Activated CD4-positive, alpha-beta memory T cell treated with anti-CD3 and anti-CD28 coated beads, Interleukin-2, amount 10 ng/mL, durations not matched to agents 7 days and 5 days (primary cell): ENCODE data around the gene HOXC9. TPM values are rescaled to one million over a fixed set of nuclear protein-coding genes. Genes with fewer than 3 reads are reported as not detected.

Experiments used
- CTCF ChIA-PET: fragments of 350-600 bp; sonication (Branson Sonifier 250); formaldehyde crosslinking; loops from one replicate; lab custom pipeline; 2021; ENCODE audit warnings: antibody characterized with exemption, inconsistent platforms; lab: Charles Lee
- POLR2A ChIA-PET: fragments of 350-600 bp; sonication (Branson Sonifier 250); formaldehyde crosslinking; loops from one replicate; lab custom pipeline; 2021; ENCODE audit warnings: antibody characterized with exemption; lab: Charles Lee
- DNase-seq: peaks from one replicate; pipeline ENCODE4 v3.0.0-alpha.2; 2020
- H3K27ac Mint-ChIP-seq: one replicate; pipeline ENCODE4 v1.8.0; 2021; ENCODE audit warnings: mild to moderate bottlenecking, mixed read lengths
- H3K27me3 Mint-ChIP-seq: one replicate; pipeline ENCODE4 v1.8.0; 2021; ENCODE audit warnings: mixed read lengths
- H3K36me3 Mint-ChIP-seq: one replicate; pipeline ENCODE4 v1.8.0; 2021; ENCODE audit warnings: low read depth, mixed read lengths
- H3K4me1 Mint-ChIP-seq: one replicate; pipeline ENCODE4 v1.8.0; 2021; ENCODE audit warnings: mixed read lengths
- H3K4me3 Mint-ChIP-seq: one replicate; pipeline ENCODE4 v1.8.0; 2021; ENCODE audit warnings: mild to moderate bottlenecking, mixed read lengths
- H3K9me3 Mint-ChIP-seq: one replicate; pipeline ENCODE4 v1.8.0; 2021; ENCODE audit warnings: mixed read lengths
- total RNA-seq, 2 experiments: library from RNA; stranded (reverse); gene quantifications; one replicate each; pipeline ENCODE4 v1.2.3, GENCODE V29; 2021

HOXC9 gene
- total RNA-seq, 2 experiments from 2014 or later: not detected

DNA sequence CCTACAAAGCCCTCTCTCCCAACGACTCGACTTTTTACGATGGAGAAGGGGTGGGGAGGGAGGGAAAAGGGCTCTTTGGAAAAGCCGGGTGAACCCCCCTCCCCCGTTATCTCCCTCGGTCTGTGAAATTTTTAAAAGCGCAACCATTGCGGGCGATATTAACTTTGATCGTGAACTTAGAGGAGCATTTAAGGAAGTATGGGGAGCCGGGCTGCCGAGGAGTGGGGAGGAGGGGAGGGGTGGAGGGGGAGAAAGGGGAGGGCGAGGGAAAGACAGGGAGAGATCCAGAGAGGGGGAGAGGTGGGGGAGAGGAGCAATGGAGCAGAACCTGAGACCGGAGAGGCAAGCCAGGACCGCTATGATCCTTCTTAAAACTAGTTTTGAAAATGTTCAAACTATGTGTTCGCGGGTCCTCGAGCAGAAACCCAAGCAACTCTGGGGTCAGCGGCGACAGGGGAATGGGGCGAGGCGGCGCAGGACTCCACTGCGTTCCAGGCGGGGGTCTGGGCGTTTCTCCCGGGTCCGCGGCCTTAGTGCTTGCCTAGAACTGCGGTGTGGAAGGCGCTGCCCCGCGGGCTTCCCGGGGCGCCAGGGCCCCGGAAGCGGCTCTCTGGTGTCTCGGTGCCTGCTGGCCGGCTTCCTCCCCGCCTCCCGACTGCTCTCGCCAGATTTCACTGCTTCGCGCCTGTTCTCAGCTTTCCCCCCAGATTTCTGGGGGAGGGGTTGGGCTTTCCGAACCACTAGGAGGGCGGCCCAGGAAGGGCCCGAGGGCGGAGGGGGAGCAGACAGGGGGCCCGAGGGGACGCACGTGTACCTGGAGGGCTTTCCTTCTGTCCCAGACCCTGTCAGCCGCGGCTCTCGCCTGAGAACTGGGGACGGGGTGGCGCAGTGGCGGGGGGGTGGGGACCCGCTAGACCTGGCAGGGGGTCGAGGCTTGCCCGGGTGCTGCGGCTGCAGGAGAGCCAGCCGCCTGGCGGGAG, 25.6 kb upstream of the HOXC9 start, which contains the start of gene HOTAIR:
Gene HOTAIR, minus strand, starts transcription at position 871 of the 980 bp plus-strand sequence.
- Mint-ChIP-seq H3K27ac (peak within 1 kb of the TSS; percentile 68), H3K4me3 (peak within 1 kb of the TSS; percentile 27)
- CTCF ChIA-PET: no interaction called here

DNA sequence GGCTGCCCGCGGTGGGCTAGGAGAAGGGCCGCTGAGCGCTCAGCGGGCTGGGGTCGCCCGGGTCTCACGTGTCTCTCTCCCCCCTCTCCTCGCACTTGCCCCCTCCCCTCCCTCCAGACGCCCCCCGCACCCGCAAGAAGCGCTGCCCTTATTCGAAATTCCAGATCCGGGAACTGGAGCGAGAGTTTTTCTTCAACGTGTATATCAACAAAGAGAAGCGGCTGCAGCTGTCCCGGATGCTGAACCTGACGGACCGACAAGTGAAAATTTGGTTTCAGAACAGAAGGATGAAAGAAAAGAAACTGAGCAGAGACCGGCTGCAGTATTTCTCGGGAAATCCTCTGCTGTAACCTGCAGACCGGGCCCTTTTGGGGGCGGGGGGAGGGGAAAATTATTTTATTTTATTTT, 24.9 kb upstream of the HOXC9 start:
- CTCF ChIA-PET: no interaction called here
- Mint-ChIP-seq H3K36me3 (peaks cover 12% of the 10 kb centered on the region), H3K27ac (no peak overlapping the region), H3K4me3 (no peak overlapping the region), H3K9me3 (no peaks in the 10 kb centered on the region), H3K4me1 (peaks cover 10% of the 10 kb centered on the region), H3K27me3 (peaks cover 92% of the 10 kb centered on the region)
- POLR2A ChIA-PET: no interaction called here
- DNase-seq: no peak

More for the DNA sequence above, 25.6 kb upstream of the HOXC9 start, which contains the start of gene HOTAIR:
- POLR2A ChIA-PET: no interaction called here
- DNase-seq: no peak
- Mint-ChIP-seq H3K9me3 (no peaks in the 10 kb centered on the region), H3K36me3 (peaks cover 12% of the 10 kb centered on the region), H3K4me1 (peaks cover 10% of the 10 kb centered on the region), H3K27me3 (peaks cover 91% of the 10 kb centered on the region)

DNA sequence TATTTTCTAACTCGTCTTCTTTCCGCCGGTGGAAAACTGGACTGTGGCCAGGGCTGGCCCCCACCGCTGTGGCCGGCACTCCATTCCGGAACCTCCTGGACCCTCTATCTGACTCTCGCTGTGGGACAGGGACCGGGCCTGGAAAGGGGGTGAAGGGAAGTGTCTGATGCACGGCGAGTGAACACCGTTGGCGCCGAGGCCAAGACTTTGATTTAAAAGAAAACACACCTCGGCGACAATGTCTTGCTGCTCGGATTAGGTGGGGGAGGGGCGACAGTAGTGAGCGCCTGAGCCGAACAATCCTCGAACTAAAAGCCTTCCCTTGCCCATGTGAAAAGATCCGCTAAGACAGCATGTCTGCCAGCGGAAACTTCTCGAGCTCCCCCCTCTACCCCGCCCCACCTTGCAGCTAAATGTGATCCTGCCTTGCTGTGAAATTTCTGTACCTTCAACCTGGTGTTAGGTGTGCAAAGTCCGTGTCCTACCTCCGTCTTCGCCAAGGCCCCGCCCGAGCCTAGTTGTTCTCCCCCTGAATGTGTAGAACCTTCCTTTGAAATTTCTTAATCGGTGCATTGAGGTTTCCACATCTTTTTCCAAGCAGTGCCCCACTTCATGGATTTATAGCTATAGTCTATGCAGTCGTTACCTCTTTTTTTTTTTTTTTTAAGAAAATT, 24.3 kb upstream of the HOXC9 start:
- DNase-seq: no peak

DNA sequence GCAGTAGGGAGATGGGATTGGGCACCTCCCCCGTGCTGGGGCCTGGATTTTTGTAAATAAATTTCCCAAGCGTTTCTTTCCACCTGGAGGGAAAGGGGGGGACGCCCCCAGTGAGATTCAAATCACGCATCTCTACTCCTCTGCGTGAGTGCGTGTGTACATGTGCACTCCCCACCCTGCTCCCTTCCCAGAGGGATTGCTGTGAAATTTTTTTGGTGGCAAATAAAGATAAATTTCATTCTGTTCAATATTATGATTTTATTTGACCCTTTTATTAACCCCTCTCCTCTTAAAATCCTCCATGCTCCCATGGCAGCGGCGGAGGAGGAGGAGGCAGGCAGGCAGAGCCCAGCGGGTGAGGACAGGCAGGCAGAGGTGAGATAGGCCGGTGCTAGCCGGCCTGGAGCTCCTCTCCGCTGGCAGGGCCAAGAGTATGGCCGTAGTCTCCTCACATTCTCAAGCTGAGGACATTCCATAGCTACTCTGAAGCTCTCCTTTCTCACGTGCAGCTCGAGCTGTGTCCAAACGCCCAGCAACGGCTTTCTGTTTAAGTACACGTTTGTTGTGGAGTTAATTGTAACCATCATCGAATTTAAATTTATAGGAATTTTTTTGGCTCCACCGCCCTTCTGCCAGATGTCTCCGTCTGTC, 23.7 kb upstream of the HOXC9 start:
- Mint-ChIP-seq H3K27me3 (peaks cover 92% of the 10 kb centered on the region), H3K4me3 (no peak overlapping the region), H3K9me3 (no peaks in the 10 kb centered on the region), H3K4me1 (peaks cover 10% of the 10 kb centered on the region), H3K27ac (no peak overlapping the region), H3K36me3 (peaks cover 12% of the 10 kb centered on the region)
- ChIA-PET CTCF (interaction anchor here (0.7 kb wide), 1 partner anchor 26 kb away, joined by 3 read pairs; no protein-coding TSS in a partner anchor), POLR2A (no interaction called here)
- DNase-seq: no peak

More for the DNA sequence above, 24.3 kb upstream of the HOXC9 start:
- Mint-ChIP-seq H3K27me3 (peaks cover 92% of the 10 kb centered on the region), H3K9me3 (no peaks in the 10 kb centered on the region), H3K4me1 (peaks cover 10% of the 10 kb centered on the region), H3K4me3 (peak overlapping the region; percentile 27), H3K27ac (peak overlapping the region; percentile 68), H3K36me3 (peaks cover 12% of the 10 kb centered on the region)
- POLR2A ChIA-PET: no interaction called here
- CTCF ChIA-PET: no interaction called here

DNA sequence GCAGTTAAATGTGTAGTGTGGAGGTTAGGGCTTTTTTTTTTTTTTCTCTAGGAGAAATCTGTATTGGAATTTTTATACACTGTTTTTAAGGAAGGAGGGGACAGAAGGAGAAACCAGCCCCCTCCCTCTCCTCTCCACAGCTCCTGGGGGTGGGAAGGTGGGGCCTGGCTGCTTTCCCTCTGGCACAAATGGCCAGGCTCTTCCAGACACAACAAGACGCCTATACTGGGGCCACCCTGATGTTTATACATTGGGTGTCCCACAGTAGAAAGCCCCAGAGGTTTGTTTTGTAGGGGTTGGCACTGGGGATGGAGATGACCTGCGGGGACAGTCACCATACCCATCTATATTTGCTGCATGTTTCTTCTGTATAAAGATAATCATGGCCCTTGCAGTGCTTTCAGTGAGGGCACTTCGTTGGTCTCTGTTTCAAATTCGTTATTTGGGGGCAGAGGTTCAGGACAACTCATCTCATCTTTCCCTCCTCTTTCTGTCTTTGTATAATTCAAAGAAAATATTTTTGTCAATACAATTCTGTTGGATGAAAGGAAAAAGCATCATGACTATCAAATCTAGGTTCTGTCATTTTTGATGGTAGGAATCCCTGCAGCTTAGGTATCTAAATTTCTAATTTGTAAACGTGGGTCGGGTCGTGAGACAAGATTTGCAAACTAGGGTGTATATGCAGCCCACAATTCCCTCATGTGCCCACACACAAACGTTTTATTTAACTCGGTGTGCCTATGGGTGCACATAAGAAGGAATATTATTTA, 23.0 kb upstream of the HOXC9 start:
- DNase-seq: no peak
- H3K36me3 Mint-ChIP-seq: peaks cover 12% of the 10 kb centered on the region
- ChIA-PET CTCF (interaction anchor here (0.7 kb wide), 1 partner anchor 26 kb away, joined by 3 read pairs; no protein-coding TSS in a partner anchor), POLR2A (no interaction called here)
- no peaks in the 10 kb centered on the region for H3K9me3 Mint-ChIP-seq
- H3K27ac Mint-ChIP-seq: no peak overlapping the region
- peaks cover 10% of the 10 kb centered on the region for H3K4me1 Mint-ChIP-seq
- H3K4me3 Mint-ChIP-seq: no peak overlapping the region
- peaks cover 92% of the 10 kb centered on the region for H3K27me3 Mint-ChIP-seq

DNA sequence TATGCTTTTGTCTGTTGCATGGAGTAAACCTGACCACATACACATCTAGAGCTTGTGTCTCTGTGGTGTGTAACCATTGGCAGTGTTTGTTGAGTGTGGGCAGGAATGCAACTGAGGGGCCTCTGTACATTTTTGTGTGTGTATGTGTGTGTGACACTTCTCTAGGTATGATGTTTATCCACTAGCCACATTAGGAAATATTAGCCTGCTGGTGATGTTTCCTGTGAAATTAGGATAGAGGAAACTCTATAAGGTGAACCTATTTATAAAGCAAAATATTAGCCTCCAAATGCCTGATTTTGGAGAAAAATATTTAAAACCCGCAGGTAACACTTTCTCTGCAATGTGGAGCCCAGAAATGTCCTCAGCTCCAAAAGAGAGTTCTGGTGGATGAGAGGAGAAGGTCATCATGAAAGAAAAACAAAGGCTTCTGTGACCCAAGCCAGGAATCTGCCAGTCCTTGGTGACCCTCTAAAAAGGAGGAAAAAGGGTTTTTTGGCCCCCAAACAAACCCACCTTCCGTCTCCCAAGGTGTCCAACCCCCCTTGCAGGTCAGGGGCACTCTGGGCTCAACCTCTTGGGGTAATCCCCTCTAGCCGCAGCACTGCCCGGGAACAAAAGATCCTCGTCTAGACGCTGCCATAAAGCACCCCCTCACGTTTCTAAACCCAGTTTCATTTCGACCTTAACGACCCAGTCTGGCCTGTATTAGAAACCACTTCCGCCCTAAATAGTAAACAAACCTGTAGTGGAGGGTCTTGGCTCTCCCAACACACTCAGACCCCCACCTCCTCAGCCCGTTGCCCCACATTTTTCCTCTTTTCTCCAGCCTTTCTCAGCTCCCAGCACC, 22.1 kb upstream of the HOXC9 start:
- no peaks in the 10 kb centered on the region for H3K9me3 Mint-ChIP-seq
- POLR2A ChIA-PET: no interaction called here
- CTCF ChIA-PET: no interaction called here
- H3K4me1 Mint-ChIP-seq: peaks cover 10% of the 10 kb centered on the region
- H3K36me3 Mint-ChIP-seq: peaks cover 12% of the 10 kb centered on the region
- DNase-seq: no peak
- no peak overlapping the region for H3K27ac Mint-ChIP-seq
- H3K27me3 Mint-ChIP-seq: peaks cover 92% of the 10 kb centered on the region
- H3K4me3 Mint-ChIP-seq: no peak overlapping the region

DNA sequence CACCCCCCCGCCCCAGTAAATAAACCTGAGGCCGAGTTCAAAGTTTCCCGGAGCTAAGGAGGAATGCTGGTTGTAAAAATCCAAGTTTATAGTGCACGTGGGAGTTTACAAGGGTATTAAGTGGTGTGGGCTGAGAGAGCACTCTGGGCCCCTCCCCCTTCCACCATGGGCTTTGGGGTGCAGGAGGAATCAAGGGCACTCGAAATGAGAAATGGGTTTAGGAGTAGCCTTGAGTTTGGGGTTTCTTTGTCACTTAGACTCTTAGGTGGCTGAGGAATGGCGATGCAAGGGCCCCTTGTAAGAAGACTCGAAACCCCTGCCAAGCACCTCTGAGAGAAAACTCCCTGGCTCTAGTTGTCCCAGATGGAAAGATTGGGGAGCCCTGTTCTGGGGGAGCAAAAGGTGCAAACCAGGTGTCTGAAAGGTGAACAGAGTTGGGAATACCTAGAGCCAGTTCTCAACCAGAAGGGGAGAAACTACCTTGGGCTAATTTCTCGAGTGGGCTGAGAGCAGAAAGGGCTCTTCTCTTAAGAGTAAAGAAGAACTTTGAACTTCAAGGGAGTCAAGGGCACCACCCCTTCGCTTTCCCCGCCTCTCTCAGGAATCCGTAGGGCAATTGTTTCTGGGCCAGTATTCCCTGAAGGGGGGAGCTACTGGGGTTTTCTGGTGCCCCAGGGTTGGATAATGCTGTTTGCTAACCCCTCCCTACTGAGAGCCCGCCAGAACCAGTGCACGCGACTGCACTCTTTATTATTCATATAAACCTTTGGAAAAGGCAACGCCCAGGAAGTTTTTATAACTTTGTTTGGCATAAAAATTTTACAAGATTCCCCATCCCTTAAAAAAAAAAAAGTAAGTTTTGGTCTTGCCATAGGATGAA, 21.2 kb upstream of the HOXC9 start:
- peaks cover 94% of the 10 kb centered on the region for H3K27me3 Mint-ChIP-seq
- peaks cover 7% of the 10 kb centered on the region for H3K4me1 Mint-ChIP-seq
- ChIA-PET CTCF (no interaction called here), POLR2A (no interaction called here)
- H3K27ac Mint-ChIP-seq: no peak overlapping the region
- no peaks in the 10 kb centered on the region for H3K9me3 Mint-ChIP-seq
- no peak overlapping the region for H3K4me3 Mint-ChIP-seq
- H3K36me3 Mint-ChIP-seq: peaks cover 6% of the 10 kb centered on the region
- DNase-seq: no peak

DNA sequence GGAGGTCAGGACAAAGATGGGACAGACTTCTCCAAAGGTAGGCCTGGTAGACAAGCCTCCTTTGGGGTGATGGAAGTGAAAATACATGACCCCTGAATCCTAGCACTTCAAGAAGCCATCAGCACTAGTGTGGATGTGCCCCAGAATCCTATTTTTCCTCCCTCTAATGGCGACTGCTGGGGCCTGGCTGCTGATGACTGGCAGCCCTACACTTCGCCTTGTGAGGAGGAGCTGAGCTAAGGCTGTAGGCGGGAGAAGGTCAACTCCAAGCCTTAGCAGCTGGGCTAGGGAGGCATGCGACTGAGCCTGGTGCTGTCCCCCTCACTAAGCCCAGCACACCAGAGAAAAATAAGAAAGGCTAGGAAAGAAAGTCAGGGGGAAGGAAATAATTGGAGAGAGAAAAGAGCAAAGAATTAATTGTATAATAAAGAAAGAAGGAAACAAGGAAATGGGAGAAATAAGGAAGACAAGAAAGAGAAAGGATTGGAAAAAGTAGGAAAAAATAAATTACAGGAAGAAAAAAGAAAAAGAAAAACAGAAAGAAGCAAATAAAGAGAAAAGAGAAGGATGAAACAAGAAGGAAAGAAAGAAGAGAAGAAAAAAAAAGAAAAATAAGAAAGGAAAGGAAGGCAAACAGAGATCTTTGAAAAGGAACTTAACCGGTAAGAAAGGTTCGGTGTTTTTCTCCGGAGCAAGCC, 19.7 kb upstream of the HOXC9 start:
- H3K4me1 Mint-ChIP-seq: peaks cover 9% of the 10 kb centered on the region
- H3K36me3 Mint-ChIP-seq: peaks cover 10% of the 10 kb centered on the region
- H3K27ac Mint-ChIP-seq: no peak overlapping the region
- no peaks in the 10 kb centered on the region for H3K9me3 Mint-ChIP-seq
- ChIA-PET POLR2A (interaction anchor here (1.3 kb wide), 1 partner anchor 45 kb away, joined by 3 read pairs; no protein-coding TSS in a partner anchor), CTCF (interaction anchor here (1.5 kb wide), 1 partner anchor 222 kb away, joined by 3 read pairs; no protein-coding TSS in a partner anchor)
- H3K27me3 Mint-ChIP-seq: peaks cover 96% of the 10 kb centered on the region
- H3K4me3 Mint-ChIP-seq: no peak overlapping the region
- DNase-seq: no peak

DNA sequence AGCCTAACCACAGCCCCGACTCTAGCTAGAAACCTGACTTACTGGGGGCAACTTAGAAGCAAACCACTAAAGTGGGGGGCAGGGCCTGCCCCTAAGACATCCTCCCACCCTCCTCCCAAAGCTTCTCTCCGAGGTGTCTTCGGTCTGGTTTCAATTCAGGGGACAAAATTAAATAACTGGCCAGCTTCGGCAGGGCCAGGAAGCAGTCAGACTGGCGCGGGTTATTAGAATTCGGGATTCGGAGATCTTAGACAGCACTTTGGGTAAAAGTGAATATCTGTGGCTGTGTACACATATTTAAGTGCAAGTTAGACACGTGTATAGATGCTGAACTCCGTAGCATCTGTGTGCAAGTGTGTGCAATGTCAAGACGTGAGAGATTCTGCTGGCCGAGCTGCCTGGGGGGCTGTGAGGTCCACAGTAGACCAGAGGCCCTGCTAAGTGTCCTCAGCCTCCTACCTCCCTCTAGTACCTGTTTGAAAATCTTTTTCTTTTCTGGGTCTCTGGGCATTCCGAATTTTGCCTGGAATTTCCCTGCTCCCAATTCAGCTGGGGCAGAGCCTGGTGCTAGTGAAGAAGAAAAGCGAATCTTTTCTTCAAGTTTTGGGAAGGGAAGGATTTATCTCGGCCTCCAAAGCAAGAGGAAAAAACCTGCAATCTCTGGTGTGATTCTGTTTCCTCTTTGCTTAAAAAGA, 19.0 kb upstream of the HOXC9 start:
- Mint-ChIP-seq H3K27ac (no peak overlapping the region), H3K4me1 (peaks cover 10% of the 10 kb centered on the region), H3K36me3 (peaks cover 4% of the 10 kb centered on the region), H3K27me3 (peaks cover 95% of the 10 kb centered on the region), H3K9me3 (no peaks in the 10 kb centered on the region), H3K4me3 (no peak overlapping the region)
- ChIA-PET CTCF (interaction anchor here (1.5 kb wide), 1 partner anchor 221 kb away, joined by 3 read pairs; no protein-coding TSS in a partner anchor), POLR2A (interaction anchor here (1.3 to 1.5 kb wide), 2 partner anchors 27 to 44 kb away, joined by 3 read pairs; partner anchors contain the start of gene HOXC12)
- no peak for DNase-seq
